SK-N-SH (cell line): ENCODE data around the gene YOD1.

Experiments used
- FOXM1 ChIP-seq: IDR thresholded peaks from 2 replicates; pipeline ENCODE4 v1.4.0; 2012; ENCODE audit warnings: low read depth, mild to moderate bottlenecking
- GABPA ChIP-seq: IDR thresholded peaks from 2 replicates; pipeline ENCODE4 v1.4.0; 2012; ENCODE audit warnings: low read depth, mild to moderate bottlenecking
- TF ChIP-seq, protein P1 (sequence below): fragments of 200-600 bp; sonication (generic); IDR thresholded peaks from 2 replicates; pipeline ENCODE4 v1.6.1; 2017; ENCODE audit warnings: antibody characterized with exemption, mild to moderate bottlenecking, moderate library complexity

DNA sequence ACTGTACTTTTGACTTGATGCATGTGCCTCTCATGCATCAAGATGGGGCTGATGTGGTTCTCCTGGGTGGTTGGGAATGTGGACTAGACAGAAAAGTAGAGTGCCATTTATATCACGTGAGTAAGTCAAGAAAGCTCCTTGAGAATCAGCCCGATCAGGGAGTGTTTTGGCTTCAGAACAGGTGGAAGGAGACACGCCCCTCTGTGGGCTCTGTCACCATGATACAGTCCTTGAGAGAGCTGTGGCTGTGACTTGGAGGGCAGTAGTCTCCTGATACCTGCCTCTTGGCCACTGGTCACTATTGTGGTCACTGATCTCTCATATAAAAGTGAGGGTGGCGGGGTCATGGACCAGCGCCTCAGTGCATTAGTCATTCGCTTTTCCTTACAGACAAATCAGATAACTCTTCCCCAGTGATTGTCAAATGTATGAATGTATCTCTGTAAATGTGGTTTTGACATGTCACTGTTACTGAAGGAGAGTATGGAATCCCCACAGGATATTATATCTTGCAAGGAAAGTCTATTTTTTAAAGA lies 28.8 kb upstream of the YOD1 start:
- no peak for TF ChIP-seq GABPA
- no peak for TF ChIP-seq FOXM1
- TF ChIP-seq, protein P1, sequence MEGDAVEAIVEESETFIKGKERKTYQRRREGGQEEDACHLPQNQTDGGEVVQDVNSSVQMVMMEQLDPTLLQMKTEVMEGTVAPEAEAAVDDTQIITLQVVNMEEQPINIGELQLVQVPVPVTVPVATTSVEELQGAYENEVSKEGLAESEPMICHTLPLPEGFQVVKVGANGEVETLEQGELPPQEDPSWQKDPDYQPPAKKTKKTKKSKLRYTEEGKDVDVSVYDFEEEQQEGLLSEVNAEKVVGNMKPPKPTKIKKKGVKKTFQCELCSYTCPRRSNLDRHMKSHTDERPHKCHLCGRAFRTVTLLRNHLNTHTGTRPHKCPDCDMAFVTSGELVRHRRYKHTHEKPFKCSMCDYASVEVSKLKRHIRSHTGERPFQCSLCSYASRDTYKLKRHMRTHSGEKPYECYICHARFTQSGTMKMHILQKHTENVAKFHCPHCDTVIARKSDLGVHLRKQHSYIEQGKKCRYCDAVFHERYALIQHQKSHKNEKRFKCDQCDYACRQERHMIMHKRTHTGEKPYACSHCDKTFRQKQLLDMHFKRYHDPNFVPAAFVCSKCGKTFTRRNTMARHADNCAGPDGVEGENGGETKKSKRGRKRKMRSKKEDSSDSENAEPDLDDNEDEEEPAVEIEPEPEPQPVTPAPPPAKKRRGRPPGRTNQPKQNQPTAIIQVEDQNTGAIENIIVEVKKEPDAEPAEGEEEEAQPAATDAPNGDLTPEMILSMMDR, result no peak
